Spleen (tissue), 11 donors: ENCODE data around the gene MIS18BP1. TPM values are rescaled to one million over a fixed set of nuclear protein-coding genes. Genes with fewer than 3 reads are reported as not detected.

ENCODE experiments used
- DNase-seq: peaks from one replicate; pipeline ENCODE4 v3.0.0-alpha.2; 2020
- H3K27ac ChIP-seq, 8 donors: fragments of 200-600 bp; sonication (generic) in 7 of 8; 1 replicate in 4 of 8; 2 replicates in 4 of 8; pipeline versions ENCODE4 v1.5.0 to v1.8.0; 2016 to 2021; ENCODE audit warnings: inconsistent platforms in 4 of 8, mild to moderate bottlenecking in 4 of 8, moderate library complexity in 1 of 8
- H3K27me3 ChIP-seq, 7 donors: fragments of 200-600 bp; sonication (generic) in 6 of 7; replicated peaks in 1 of 7; 1 replicate in 4 of 7; 2 replicates in 3 of 7; pipeline versions ENCODE4 v1.5.0 to v1.8.0; 2016 to 2021; ENCODE audit warnings: inconsistent platforms in 3 of 7, mild to moderate bottlenecking in 1 of 7
- H3K36me3 ChIP-seq, 6 donors: fragments of 200-600 bp; sonication (generic) in 5 of 6; 1 replicate in 4 of 6; 2 replicates in 2 of 6; pipeline versions ENCODE4 v1.5.0 to v1.8.0; 2016 to 2021; ENCODE audit warnings: inconsistent platforms in 2 of 6
- H3K4me1 ChIP-seq, 6 donors: fragments of 200-600 bp; sonication (generic) in 5 of 6; 1 replicate in 3 of 6; 2 replicates in 3 of 6; pipeline versions ENCODE4 v1.5.0 to v1.8.0; 2016 to 2021; ENCODE audit warnings: inconsistent platforms in 3 of 6
- H3K4me3 ChIP-seq, 8 donors: fragments of 200-600 bp; sonication (generic) in 7 of 8; 1 replicate in 4 of 8; 2 replicates in 4 of 8; pipeline versions ENCODE4 v1.5.0 to v1.8.0; 2016 to 2021; ENCODE audit warnings: inconsistent platforms in 4 of 8, mild to moderate bottlenecking in 4 of 8, moderate library complexity in 2 of 8
- H3K9me3 ChIP-seq, 8 donors: fragments of 200-600 bp; sonication (generic) in 7 of 8; 1 replicate in 4 of 8; 2 replicates in 4 of 8; pipeline versions ENCODE4 v1.5.0 to v1.8.0; 2016 to 2021; ENCODE audit warnings: inconsistent platforms in 4 of 8
- POLR2A ChIP-seq, 3 donors: fragments of 450-650 bp; IDR thresholded peaks; one replicate each; pipeline ENCODE4 v1.5.1; 2017; ENCODE audit warnings: antibody characterized with exemption in 3 of 3, mild to moderate bottlenecking in 1 of 3
- POLR2AphosphoS5 ChIP-seq, 3 donors: sonication (generic); formaldehyde crosslinking; IDR thresholded peaks; one replicate each; pipeline ENCODE4 v1.5.1; 2017; ENCODE audit warnings: antibody characterized with exemption in 3 of 3
- WGBS, 5 donors: extraction: QIAGEN DNeasy Blood & Tissue Kit in 3 of 5; methylation state at CpG; one replicate each; pipeline versions ENCODE4 v1.1.5 to v1.1.7; 2013 to 2018; 5-methylcytosine and 5-hydroxymethylcytosine counted together
- intact Hi-C: fragments of 100-400 bp; cut with DNase I; formaldehyde crosslinking; loops from one replicate; pipeline ENCODE4 v1.15.0; 2023; ENCODE audit warnings: low total_unique reads
- polyA plus RNA-seq, 3 donors: library from polyadenylated mRNA; stranded (reverse); fragments of 200-250 nt; gene quantifications; one replicate each; pipeline ENCODE4 v1.2.1, GENCODE V29; 2013
- total RNA-seq, 7 donors: library from RNA; depleted of rRNA in 3 of 7; stranded (reverse); fragments of >200 nt in 3 of 7; fragmentation: NEBNext Ultra II Directional in 4 of 7; extraction: Animal tissue kit (Norgen Biotek cat#: 25700) in 4 of 7; gene quantifications; one replicate each; pipeline versions ENCODE4 v1.1.0 to v1.2.1, GENCODE V29; 2016 to 2021
- TF ChIP-seq, protein P1 (sequence below), 11 experiments: fragments of 200-600 bp in 7 of 11; fragments of 450-650 bp in 4 of 11; sonication (generic) in 4 of 11; IDR thresholded peaks in 8 of 11; conservative IDR thresholded peaks in 3 of 11; 1 replicate in 7 of 11; 2 replicates in 4 of 11; pipeline versions ENCODE4 v1.4.0 to v1.8.0; 2016 to 2021; ENCODE audit warnings: antibody characterized with exemption in 11 of 11, inconsistent platforms in 4 of 11, mild to moderate bottlenecking in 1 of 11
- donor health status: healthy with polysubstance abuse.
- donor health status: DM: no; HTN: no; CAD: no; lungs with moderate emphysema.
- donor health status: DM: no; HTN: no; CAD: no.
- donor health status: Bipolar disorder and iron deficiency.
- donor health status: healthy.
- donor health status: DM: no; HTN: no; CAD: no.
- donor health status: DM: yes; HTN: yes; CAD: no.

The MIS18BP1 gene
- total and polyA plus RNA-seq, 10 donors = 12.8 to 86.3 (median 44.8) TPM

DNA sequence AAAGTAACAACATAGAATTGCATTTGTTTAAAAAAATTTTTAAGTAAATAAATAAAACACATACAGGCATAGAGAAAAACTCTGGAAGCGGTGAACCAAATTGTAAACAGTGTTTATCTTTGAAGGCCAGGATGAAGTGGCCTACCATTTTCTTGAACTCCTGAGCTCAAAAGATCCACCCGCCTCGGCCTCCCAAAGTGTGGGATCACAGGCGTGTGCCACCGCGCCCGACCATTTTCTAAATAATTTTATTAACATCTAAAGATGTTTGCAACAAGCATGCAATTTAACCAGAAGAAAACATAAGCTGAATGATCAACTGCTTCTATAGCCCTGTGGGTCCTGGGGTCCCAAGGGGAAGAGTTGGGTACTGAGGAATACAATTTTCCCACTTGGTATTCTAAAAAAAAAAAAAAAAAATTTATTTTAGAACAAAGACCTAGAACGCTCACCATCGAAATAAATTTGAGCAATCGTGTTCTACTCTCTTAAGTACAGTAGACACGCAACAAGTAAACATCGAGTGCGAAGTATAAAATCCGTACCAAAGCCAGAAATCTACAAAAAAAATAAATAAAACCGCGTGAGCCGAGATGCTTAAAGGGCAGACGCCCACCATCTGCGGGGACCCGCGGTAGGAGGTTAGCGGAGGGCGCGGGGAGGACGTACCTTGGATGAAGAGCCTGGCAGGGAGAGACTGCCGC, 484 bp downstream of the MIS18BP1 start:
- no peaks in the 10 kb centered on the region for H3K36me3 ChIP-seq
- peak overlapping the region; percentile 87 to 95 (median 93) for H3K27ac ChIP-seq
- 0 to 1% (median 0%) methylated on average over 26 of the region's 26 CpGs for WGBS, 5 donors
- TF ChIP-seq POLR2A (IDR thresholded peaks at IDR 0.05) (no peak), POLR2AphosphoS5 (IDR thresholded peaks at IDR 0.05) (no peak)
- TF ChIP-seq, protein P1, sequence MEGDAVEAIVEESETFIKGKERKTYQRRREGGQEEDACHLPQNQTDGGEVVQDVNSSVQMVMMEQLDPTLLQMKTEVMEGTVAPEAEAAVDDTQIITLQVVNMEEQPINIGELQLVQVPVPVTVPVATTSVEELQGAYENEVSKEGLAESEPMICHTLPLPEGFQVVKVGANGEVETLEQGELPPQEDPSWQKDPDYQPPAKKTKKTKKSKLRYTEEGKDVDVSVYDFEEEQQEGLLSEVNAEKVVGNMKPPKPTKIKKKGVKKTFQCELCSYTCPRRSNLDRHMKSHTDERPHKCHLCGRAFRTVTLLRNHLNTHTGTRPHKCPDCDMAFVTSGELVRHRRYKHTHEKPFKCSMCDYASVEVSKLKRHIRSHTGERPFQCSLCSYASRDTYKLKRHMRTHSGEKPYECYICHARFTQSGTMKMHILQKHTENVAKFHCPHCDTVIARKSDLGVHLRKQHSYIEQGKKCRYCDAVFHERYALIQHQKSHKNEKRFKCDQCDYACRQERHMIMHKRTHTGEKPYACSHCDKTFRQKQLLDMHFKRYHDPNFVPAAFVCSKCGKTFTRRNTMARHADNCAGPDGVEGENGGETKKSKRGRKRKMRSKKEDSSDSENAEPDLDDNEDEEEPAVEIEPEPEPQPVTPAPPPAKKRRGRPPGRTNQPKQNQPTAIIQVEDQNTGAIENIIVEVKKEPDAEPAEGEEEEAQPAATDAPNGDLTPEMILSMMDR (IDR thresholded peaks at IDR 0.05 in 8 of 11, conservative IDR thresholded peaks at IDR 0.05 in 3 of 11) = no peak
- H3K4me3 ChIP-seq = peak overlapping the region; percentile 64 to 89 (median 79)
- intact Hi-C loops = loop anchor here (5.0 kb wide), 1 partner anchor 120 kb away; the partner anchor contains the start of gene FKBP3
- H3K27me3 ChIP-seq = no peaks in the 10 kb centered on the region
- peaks cover 0 to 16% (median 8%) of the 10 kb centered on the region in 8 donors for H3K9me3 ChIP-seq
- peaks cover 3 to 64% (median 51%) of the 10 kb centered on the region in 6 donors for H3K4me1 ChIP-seq
- peak; percentile 76 for DNase-seq

DNA sequence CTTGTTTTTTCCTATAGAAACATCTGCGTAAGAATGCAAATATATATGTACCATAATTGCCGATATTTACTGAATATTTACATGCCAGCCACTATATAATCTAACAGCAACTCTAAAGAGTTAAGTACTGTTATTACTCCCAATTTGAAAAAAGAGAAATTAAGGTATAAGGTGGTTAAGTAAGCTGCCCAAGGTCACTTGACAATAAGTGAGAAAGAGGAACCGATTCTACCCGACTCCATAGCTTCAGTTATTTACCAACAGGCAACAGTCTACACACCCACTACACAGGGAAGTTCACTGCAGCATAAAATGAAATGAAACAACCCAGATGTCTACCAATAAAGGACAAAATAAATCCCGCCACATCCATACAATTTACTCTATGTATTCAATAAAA, 1.1 kb downstream of the MIS18BP1 start:
- TF ChIP-seq POLR2A (IDR thresholded peaks at IDR 0.05) = peak in 1 of 3 donors; percentile 43
- TF ChIP-seq POLR2AphosphoS5 (IDR thresholded peaks at IDR 0.05) = peak in 1 of 3 donors; percentile 37
- TF ChIP-seq, protein P1 (IDR thresholded peaks at IDR 0.05 in 8 of 11, conservative IDR thresholded peaks at IDR 0.05 in 3 of 11) = no peak
- Histone ChIP-seq H3K4me3 (peak overlapping the region; percentile 64 to 89 (median 79)), H3K4me1 (peaks cover 5 to 70% (median 57%) of the 10 kb centered on the region in 6 donors), H3K27ac (peak overlapping the region in 7 of 8 donors; percentile 87 to 95 (median 93)), H3K36me3 (no peaks in the 10 kb centered on the region), H3K27me3 (no peaks in the 10 kb centered on the region), H3K9me3 (peaks cover 0 to 10% (median 2%) of the 10 kb centered on the region in 8 donors)
- intact Hi-C loops = loop anchor here (5.0 kb wide), 1 partner anchor 120 kb away; the partner anchor contains the start of gene FKBP3
- no peak for DNase-seq
- 4 to 9% (median 6%) methylated on average over 5 of the region's 5 CpGs for WGBS, 5 donors

DNA sequence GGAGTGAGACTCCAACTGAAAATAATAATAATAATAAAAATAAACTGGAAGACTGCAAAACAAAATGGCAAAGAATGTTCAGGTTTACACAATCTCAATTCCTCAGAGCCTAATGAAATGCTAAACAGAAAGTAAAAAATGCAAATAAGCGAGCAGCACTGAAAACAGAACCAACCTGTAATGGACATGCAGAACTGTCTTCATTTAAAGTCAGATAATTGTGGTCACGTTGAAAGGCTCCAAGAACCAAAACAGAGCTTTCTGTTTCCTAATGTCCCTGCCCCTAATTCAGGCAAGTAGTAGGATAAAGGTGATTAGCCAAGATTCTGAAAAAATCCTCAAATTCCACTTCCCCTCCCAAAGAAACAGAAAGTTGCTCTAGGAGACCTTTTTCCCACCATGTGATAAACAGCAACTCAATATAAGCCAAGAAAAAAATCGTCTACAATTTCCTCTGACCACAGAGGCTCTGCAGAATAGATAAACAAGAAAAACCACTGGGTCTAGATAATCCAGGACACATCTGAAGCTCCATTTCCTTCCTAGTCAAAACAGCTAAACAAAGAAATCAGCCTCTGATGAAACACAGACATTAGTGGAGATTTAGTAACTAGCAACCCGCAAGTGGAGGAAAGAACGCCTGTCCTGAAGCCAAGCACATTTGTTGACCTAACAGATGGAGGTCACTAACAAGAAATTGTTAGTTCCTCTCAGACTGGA, 3.0 kb downstream of the MIS18BP1 start:
- intact Hi-C loops = loop anchor here (5.0 kb wide), 1 partner anchor 118 kb away; the partner anchor contains the start of gene FKBP3
- no peak for TF ChIP-seq POLR2AphosphoS5 (IDR thresholded peaks at IDR 0.05)
- no peak for TF ChIP-seq POLR2A (IDR thresholded peaks at IDR 0.05)
- TF ChIP-seq, protein P1 (IDR thresholded peaks at IDR 0.05 in 8 of 11, conservative IDR thresholded peaks at IDR 0.05 in 3 of 11) = no peak
- H3K9me3 ChIP-seq = peaks cover 0 to 6% (median 0%) of the 10 kb centered on the region in 8 donors
- H3K4me3 ChIP-seq = peak overlapping the region in 4 of 8 donors; percentile 2 to 80 (median 45)
- no peaks in the 10 kb centered on the region for H3K36me3 ChIP-seq
- no peaks in the 10 kb centered on the region for H3K27me3 ChIP-seq
- peak overlapping the region in 7 of 8 donors; percentile 68 to 95 (median 93) for H3K27ac ChIP-seq
- peaks cover 5 to 88% (median 61%) of the 10 kb centered on the region in 6 donors for H3K4me1 ChIP-seq
- no peak for DNase-seq
- WGBS, 5 donors = 13 to 19% (median 14%) methylated on average over 5 of the region's 5 CpGs
